ENCODE data around the gene FIGNL2. TPM values are rescaled to one million over a fixed set of nuclear protein-coding genes. Genes with fewer than 3 reads are reported as not detected.

Gene FIGNL2
- total and polyA plus RNA-seq, 2 of the 4 experiments (the other 2 are of a cell fraction) = under 0.01 to 0.12 TPM

GRCh38 chr12:51821440-51822260 is 26.9 kb downstream of the FIGNL2 start (continued):
- no peak for TF ChIP-seq FOS (IDR thresholded peaks at IDR 0.05; ENCODE audit: low read depth, low read length)
- no peak for TF ChIP-seq MXI1 (IDR thresholded peaks at IDR 0.05; ENCODE audit: borderline replicate concordance, low read depth, low read length)

Data from IMR-90 (cell line).